HG02840 (cell line): ENCODE measurements around the gene NTPCR.
"Not testable (repeated sequence)": the region's sequence is repeated elsewhere in the genome, so short reads cannot be mapped to it uniquely, and the experiment has no call there.

Source experiments
- ATAC-seq: cut with Tn5 transposase; IDR thresholded peaks from one replicate; pipeline ENCODE4 v1.9.1; 2021; ENCODE audit warnings: mild to moderate bottlenecking, moderate library complexity, moderate number of reproducible peaks; ENCODE audit not compliant: unreplicated experiment, low FRiP score

Gene NTPCR

DNA sequence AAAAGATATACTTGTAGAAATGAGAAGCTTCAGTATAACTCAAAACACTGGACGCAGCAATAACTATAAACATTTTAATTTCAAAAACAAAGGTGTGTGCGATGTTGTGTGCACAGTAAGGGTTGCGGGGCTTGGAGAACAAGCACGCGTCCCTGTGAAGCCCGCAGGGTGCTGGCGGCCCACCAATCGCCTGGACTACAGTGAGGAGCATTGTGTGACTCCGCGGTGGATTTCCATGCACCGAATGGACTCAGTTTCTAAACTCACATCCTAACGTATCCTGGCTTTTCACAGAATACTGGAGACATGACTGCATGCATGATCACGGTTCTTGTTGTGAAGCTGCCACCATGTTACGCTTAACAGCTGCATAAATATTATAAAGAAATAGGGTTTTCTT lies 33.0 kb downstream of the NTPCR start:
- no peak for ATAC-seq

DNA sequence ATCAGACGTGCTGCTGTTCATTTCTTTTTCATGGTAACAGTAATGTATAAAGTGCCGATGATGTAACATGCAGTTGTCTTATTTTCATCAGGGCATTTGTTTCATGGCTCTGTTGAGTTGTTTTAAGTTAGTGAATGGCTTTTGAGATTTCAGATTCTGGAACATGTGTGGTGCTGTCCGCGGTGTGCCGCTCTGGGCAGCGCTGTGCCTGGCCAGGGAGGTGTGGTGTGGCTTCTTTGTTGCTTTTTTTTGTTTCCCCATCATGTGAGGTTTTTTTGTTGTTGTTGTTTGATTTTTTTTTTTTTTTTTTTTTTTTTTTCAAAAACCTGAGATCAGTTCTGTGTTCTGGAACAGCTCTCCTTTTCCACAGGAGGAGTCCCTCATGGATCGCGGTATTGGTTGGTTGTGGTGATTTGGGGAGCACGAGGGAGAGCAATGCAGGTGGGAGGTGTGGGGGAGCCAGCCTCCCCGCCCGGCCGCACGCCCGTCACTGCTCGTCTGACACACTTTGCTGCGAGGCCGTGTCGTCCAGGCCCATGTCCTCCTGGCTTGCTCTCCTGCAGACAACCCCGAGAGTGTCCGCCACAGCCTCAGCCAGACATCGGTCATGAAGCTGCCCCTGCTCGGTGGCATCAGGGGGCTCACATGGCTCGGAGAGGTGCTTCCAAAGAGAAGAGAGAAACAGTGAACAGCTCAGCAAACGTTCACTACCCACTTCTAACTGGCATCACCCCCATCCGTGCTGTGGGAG lies 33.6 kb downstream of the NTPCR start:
- no peak for ATAC-seq

DNA sequence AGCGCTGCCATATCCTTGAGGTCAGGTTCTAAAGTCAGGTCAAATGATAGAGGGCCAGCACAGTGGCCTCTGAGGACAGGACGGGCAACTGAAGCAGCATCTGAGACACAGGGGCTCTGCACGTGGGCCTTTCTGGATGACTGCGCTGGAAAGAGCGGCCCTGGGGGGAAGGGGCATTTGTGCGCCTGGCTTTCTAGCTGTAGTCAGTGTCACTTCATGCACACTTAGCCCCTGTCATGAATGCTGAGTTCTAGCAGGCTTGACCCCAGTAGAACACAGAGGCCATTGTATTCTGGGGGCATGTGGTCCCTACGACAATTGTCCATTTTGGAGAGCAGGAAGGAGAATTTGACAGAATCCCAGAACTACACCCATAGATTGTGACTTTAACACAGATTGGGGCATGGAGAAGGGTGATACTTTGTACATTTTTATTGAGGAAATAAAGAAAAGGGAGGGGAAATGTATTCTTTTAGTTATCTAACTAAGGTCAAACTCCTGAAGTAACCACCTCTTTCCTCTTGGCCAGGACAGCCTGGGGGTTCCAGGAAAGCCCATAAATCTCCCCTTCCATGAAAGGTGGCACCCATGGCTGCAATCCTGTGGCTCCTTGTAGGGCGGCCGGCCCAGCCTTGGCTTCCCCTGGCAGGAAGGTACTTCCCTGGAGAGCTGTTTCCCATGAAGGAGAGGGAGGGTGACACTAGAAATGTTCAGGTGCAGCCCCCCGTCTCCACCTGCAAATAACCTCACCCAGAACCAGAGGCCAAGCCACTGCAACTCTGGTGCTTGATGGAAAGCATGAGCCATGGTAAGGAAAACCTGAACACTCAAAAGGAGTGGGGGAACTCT lies 34.4 kb downstream of the NTPCR start:
- no peak for ATAC-seq

DNA sequence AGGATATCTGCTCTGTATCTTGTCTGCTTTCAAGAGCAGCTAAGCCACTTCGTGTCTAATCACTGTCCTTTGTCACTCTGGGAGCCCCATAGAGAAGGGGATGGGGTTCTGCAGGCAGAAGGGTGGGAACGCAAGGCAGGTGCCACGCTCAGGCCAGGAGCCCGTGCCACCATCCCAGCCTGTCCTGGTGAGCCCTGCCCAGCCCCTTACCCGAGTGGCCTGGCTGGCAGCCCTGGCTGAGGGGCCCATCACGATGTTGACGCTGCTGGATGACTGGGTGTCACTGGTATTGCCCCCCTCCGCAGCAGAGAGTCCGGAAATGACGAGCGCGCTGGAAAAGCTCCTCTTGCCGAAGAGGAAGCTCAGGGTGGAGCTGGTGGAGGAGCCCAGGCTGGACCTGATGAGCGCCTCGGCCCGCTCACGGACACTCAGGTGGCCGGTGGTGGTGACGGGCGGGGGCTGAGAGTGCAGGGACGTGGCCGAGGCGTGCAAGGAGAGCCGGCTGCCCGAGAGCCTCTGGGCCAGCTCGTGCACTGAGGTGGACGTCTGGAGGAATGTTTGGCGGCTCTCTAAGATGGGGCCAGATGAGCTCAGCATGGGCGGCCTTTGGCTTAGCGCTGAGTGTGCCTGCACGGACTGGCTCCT lies 35.6 kb downstream of the NTPCR start:
- ATAC-seq: no peak

DNA sequence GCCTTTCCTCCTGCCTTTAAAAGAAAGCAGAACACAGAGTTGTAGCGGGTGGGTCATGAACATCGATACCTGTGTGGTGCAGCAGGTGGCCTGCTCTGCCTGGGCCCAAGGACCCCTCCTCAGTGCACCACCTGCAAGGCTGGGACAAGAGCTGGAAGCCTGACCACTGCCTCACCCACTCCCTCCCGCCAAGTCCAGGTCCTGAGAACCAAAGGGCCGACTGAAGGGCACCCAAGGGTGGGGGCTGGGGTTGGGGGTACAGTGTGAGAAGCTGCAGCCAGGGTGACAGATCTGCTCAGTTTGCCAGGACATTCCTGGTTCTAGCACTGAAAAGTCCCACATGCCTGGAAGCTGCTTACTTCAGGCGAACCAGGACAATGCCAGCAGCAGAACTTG lies 36.1 kb downstream of the NTPCR start:
- ATAC-seq: no peak

DNA sequence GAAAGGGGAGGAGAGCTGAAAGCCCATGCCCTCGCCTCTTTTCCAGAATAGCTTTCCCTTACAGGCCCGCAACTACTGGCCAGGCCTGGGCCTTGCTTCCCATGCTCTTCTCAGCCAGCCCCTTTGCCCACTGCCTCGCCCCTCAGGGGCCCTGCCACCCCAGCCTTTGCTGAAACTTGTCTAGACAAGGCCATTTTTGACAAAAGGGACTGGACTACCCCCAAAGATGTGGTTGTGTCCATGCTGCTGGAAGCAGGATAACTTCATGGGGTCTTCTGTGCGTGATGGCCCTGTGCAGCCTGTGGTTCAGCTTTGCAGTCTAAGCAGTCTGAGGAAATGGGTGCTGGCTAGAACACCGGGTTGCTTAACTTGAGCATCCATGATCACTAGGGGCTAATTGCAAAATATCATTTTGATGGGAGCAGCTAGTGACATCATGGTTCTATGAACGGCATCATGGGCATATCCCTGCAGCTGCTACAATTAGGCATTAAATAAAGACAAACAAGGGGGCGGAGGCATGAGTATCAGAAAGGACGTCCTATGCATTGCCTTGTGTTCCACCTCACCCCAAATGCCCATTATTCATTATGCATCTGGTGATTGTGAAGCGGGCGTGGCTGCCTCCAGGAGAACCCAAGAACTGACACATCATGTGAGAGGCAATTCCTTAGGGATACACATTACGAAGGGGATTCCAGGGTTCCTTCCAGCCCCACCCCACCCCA lies 36.8 kb downstream of the NTPCR start:
- ATAC-seq: no peak

DNA sequence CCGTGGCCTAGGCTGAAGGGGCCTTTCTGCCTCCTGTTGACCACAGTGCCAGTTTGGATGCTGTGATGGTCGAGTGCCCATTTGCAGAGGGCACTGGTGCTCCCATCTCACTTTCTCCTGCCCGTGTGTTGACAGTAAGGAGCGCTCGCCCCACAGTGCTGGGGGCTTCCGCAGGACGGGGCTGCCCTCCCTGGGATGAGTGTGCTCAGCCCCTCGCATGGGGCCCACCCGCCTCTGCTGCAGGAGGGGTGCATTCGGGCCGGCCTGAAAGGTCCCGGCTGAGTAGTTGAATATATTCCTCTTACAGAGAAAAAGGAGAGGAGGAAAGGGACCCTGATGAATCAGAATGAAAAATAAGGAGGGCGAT lies 37.3 kb downstream of the NTPCR start:
- ATAC-seq: no peak

DNA sequence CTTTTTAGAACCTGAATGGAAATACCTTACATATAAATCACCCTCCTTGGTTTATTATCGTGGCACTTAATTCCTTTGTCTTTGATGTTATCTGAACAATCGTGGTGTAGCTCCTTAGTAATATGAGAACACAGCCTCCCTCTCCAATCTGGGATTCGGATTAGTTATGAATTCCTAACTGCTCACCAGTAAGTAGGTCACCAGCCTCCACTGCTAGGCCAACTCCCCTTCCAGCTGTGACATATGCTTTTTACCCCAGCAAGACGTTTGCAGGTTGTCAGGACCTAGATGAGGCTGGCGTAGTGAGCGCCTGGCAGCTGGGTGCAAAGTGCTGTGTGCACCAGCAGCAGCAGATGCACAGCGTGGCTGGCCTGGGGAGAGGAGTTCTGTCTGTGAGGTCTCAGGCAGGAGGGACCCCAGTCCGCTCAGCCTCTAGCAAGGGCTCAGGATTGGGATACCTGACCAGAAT lies 38.2 kb downstream of the NTPCR start:
- no peak for ATAC-seq

DNA sequence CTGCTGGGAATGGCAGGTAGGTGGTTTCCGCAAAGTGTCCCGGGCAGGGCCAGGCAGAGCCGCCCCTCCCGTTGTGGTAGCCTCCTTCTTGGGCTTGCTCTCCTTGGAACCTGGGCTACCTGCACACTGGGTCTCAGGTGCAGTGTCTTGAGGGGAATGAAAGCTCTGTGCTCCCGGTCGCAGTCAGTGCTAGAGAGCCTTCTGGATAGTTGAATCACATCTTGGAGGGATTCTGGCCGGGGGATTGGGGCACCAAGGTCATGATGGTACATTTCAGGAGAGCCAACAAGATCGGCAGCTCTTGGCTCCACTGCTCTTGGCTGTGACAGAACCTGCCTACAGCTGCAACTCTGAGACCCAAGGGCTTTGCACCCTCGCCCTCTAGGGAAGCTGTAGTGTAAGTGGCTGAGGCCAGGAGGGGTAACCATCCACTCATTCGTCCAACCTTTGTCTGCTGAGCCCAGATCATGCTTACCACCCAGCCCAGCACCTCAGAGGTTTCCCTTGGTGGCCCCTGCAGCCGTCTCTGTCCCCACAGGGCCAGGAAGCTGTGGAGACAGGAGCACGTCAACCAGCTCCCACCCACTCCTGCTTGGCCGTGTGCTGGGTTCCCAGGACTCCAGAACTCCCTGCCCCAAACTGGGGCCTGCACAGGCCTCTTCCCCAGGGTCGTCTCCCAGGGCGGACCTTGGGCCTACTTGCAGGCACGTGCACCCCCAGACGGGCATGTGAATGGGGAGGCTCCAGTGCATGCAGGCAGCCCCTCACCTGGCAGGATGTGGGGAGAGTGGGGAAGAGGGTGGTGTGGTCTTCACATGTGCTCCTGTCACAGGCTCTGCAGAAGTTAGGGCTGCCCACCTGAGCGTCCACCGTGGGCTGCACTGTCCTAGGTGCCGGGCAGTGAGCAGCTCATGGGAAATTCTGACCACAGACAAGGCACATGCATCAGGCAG lies 40.0 kb downstream of the NTPCR start:
- no peak for ATAC-seq

DNA sequence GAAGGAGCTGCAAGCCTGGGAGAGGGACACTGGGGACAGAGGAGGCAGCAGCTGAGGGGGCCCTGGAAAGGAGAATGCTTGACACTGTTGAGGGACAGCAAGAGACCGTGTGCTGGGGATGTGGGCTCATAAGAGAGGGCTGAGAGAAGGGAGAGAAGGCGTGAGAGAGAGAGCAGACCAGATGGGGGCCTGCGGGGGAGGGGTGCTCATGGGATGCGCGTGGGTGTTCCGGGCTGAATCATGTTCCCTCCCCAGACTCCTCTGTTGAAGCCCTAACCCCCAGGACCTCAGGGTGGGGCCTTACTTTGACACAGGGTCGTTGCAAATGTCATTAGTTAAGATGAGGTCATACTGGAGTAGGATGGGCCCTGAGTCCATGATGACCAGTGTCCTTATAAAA lies 40.8 kb downstream of the NTPCR start:
- ATAC-seq: no peak

DNA sequence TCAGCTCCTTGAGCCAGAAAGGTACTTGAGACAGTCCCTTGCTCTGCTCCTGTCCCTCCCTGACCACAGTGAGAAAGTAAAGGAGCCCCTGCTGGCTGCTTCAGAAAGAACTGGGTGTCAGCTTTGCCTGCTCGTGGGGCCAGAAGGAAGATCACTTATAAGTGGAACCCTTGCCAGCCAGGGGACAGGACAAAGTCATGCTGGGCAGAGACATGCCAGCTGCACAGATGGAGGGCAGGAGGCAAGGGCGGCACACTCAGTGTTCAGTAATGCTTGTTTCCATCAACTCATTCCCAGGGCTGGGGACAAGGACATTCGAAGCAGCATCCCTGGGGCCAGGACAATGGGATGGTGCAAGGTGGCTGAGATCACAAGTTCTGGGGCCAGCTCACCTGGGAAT lies 41.8 kb downstream of the NTPCR start:
- ATAC-seq: no peak

DNA sequence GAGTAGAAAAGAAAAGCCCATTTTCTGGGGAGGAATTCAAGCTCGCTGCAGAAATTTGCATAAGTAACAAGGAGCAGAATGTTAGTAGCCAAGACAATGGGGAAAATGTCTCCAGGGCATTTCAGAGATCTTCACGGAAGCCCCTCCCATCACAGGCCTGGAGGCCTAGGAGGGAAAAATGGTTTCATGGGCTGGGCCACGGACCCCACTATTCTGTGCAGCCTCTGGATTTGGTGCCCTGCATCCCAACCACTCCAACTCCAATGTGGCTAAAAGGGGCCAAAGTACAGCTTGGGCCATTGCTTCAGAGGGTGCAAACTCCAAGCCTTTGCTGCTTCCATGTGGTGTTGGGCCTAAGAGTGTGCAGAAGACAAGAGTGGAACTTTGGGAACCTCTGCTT lies 43.1 kb downstream of the NTPCR start:
- ATAC-seq: no peak

DNA sequence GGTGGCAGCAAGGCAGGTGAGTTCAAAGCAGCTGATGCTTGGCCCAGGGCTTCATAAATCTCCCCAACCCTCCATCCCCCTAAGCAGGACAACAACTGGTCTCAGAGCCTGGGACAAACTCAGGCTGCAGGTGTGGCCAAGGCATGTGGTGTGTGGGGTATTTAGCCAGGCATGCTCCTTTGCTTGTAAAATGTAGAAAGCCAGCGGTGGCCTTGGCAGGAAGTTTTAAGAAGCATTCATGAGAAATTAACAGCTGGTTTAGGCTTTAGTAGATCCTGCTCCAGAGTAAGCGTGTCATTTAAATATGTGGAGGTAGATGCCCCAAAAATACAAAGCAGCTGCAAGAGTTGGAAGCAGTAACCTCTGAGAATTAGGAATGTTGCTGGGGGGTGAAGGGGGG lies 44.8 kb downstream of the NTPCR start:
- ATAC-seq: no peak

DNA sequence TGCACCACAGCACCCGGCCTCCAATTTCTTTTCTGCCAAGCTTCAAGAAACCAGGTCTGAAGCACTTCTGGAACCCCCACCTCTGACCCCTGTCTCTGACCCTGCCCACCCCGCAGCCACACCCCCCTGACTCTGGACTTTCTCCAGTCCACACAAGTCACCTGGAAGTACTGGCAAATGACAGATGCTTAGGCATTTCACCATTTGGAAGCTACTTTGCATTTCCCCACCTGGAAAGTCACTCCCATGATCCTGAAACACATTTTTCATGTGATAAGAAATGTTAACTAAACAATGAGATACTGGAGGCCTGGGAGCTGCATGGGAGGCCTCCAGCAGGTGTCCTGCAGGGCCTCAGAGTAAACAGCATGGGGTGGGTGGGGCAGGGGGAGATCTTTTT lies 45.7 kb downstream of the NTPCR start:
- ATAC-seq: no peak

DNA sequence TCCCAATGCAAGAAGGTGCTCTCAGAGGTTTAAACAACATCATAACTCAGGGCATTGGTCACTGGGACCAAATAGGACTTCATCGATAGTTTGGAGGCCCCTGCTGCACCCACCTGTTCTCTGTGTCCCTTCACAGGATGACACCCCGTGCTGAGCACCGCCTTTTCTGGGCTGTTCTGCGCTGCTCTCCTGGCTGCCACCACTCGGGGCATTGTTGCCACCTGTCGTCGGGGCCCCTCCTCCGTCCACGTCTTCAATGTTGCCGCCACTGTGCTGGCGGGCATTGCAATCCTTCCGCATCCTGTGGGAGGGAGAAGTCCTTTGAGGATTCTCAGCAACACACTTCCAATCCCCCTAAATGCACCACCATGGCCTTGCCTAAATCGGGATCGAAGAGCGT lies 47.7 kb downstream of the NTPCR start:
- ATAC-seq: no peak

DNA sequence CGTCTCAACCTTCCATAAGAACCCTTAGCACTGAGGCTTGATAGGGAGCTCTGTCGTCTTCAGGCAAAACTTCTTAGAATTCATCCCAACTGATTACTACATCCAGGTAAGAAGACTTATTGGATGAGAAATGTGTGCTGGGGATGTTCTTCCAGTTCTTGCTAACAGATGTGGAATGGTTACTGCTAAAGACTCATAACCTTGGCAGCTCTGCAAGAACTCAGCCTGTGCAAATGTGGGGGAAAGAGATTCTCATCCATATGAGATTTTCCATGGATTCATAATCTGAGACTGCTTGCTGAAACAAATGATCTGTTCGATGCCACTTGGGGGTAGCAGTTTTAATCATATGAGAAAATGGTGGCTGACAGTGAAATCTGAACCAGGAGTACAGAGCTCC lies 48.2 kb downstream of the NTPCR start:
- ATAC-seq: no peak

DNA sequence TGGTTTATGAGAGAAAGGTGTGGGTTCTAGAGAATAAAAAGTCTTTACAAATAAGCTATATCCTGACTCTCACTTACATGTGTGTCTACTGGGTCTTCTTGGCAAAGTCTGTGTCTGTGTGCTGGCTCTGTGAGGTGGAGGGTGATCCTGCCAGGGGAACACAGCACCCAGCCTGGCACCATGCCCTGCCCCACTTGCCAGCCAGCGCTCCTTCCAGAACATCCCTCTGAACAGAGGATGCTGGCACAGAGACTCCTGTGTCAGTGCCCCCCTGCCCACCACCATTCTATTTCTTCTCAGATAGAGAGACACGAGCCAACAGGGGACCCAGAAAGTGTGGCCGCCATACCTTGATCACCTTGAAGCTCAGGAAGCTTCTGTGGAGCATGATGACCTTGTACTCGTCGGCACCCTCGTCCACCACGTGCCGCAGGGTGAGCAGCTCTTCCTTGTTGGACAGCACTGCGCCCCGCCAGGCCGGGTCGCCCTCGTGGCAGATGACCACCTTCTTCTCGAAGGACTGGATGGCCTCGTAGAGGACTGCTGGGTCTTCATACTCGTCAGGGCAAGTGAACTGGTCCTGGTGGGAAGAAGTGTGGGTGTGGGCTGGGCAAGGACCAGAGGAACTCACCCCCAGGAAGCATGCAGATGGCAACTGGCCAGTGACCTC lies 49.7 kb downstream of the NTPCR start:
- no peak for ATAC-seq

DNA sequence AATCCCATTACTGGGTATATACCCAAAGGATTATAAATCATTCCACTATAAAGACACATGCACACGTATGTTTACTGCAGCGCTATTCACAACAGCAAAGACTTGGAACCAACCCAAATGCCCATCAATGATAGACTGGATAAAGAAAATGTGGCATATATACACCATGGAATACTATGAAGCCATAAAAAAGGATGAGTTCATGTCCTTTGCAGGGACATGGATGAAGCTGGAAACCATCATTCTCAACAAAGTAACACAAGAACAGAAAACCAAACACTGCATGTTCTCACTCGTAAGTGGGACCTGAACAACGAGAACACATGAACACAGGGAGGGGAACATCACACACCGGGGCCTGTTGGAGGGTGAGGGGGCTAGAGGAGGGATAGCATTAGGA lies 53.2 kb downstream of the NTPCR start:
- not testable (repeated sequence) for ATAC-seq

DNA sequence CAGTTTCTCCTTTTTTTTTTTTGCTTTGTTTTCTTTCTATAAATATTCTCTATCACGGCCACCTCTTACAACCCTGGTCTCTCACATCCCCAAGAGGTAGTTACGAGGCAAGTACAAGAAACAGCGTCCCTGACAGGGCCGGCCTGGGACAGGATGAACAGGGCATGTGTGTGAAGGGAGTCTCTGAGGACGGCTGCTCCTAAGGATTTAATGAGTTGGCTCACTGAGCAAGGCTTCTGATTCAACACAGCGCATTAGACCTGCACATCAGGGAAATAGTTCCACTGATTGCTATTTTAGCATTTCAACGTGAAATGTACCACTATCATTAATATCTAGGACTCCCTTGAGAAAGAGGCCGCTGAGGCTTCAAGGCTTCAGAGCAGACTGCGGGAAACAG lies 54.0 kb downstream of the NTPCR start:
- no peak for ATAC-seq
